BJ (cell line): Measurements from ENCODE around the gene ACVR2A. TPM values are rescaled to one million over a fixed set of nuclear protein-coding genes. Genes with fewer than 3 reads are reported as not detected.

Experiments used
- CTCF ChIA-PET: fragments of 350-600 bp; formaldehyde crosslinking; extraction: SDS; loops from one replicate; lab custom pipeline; 2021; ENCODE audit warnings: antibody characterized with exemption, inconsistent platforms; lab: Yijun Ruan, JAX
- POLR2A ChIA-PET: fragments of 300-600 bp; sonication (Branson Sonifier 250); formaldehyde crosslinking; extraction: SDS; loops from one replicate; lab custom pipeline; 2021; ENCODE audit warnings: antibody characterized with exemption; lab: Charles Lee
- DNase-seq: peaks from one replicate; pipeline ENCODE4 v3.0.0-alpha.2; 2011; ENCODE audit warnings: low read depth
- H3K27me3 ChIP-seq: 2 replicates; pipeline ENCODE4 v1.6.0; 2011; ENCODE audit warnings: low read length; ENCODE audit not compliant: control insufficient read depth, insufficient read depth
- H3K36me3 ChIP-seq: 2 replicates; pipeline ENCODE4 v1.5.1; 2011; ENCODE audit warnings: low read length; ENCODE audit not compliant: control insufficient read depth, insufficient read depth
- H3K4me3 ChIP-seq: 2 replicates; pipeline ENCODE4 v1.5.1; 2011; ENCODE audit warnings: low read depth, mild to moderate bottlenecking, control low read depth, low read length
- CTCF ChIP-seq: IDR thresholded peaks from 2 replicates; pipeline ENCODE4 v1.5.1; 2011; ENCODE audit warnings: low read depth, mild to moderate bottlenecking, control low read depth, inconsistent platforms, low read length, moderate library complexity; ENCODE audit not compliant: insufficient read depth
- polyA plus RNA-seq: library from polyadenylated mRNA; depleted of rRNA; stranded (reverse); fragments of >200 nt; gene quantifications from 2 replicates; pipeline ENCODE4 v1.2.3, GENCODE V29; 2011

The ACVR2A gene
- polyA plus RNA-seq, 1 experiment, result 2.2 TPM

DNA sequence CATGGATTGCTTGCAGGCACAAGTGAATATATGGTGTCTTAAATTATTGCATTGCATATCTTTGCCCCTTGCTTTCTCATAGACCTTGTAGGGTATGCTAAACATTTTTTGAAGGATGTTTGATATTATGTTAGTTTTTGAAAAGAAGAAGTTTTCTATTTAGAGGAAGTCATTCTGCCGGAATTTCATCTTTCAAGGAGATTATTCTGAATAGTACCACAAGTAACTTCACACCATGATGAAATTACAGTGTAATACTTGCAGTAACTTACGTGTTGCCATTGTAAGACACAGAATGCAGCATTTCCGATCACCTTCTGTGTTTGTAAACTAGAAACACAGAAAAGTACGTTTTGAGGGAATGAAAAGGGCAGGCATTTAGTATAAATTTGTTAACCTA, 71.9 kb downstream of the ACVR2A start:
- DNase-seq, result no peak
- POLR2A ChIA-PET, result interaction anchor here (0.6 kb wide), 1 partner anchor 1565 kb away, joined by 4 read pairs; no protein-coding TSS in a partner anchor
- CTCF ChIA-PET, result no interaction called here
- Histone ChIP-seq H3K27me3 (no peaks in the 10 kb centered on the region), H3K4me3 (no peak overlapping the region), H3K36me3 (no peaks in the 10 kb centered on the region)
- TF ChIP-seq CTCF, result no peak

DNA sequence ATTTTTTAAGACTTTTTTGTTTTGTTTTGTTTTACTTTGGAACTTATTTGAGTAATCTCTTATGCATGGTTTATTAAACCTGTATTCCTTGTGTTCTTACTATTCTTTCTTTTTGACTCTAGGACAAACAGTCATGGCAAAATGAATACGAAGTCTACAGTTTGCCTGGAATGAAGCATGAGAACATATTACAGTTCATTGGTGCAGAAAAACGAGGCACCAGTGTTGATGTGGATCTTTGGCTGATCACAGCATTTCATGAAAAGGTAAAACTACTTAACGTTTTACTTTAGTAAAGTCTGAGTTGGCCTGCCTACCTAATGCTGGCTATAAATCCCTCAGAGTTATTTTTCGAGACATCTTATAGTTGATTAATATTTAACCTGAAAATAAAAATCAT, 72.3 kb downstream of the ACVR2A start:
- no peak overlapping the region for H3K4me3 ChIP-seq
- no peak for TF ChIP-seq CTCF
- DNase-seq, result no peak
- H3K36me3 ChIP-seq, result no peaks in the 10 kb centered on the region
- CTCF ChIA-PET, result no interaction called here
- no peaks in the 10 kb centered on the region for H3K27me3 ChIP-seq
- POLR2A ChIA-PET, result no interaction called here

- no peak for TF ChIP-seq CTCF
- peaks cover 1% of the 10 kb centered on the region for H3K36me3 ChIP-seq
- ChIA-PET POLR2A (no interaction called here), CTCF (no interaction called here)
- no peak for DNase-seq
- H3K27me3 ChIP-seq, result no peaks in the 10 kb centered on the region
- no peak overlapping the region for H3K4me3 ChIP-seq
Observed at GRCh38 chr2:147923846-147924245, 79.0 kb downstream of the ACVR2A start.

DNA sequence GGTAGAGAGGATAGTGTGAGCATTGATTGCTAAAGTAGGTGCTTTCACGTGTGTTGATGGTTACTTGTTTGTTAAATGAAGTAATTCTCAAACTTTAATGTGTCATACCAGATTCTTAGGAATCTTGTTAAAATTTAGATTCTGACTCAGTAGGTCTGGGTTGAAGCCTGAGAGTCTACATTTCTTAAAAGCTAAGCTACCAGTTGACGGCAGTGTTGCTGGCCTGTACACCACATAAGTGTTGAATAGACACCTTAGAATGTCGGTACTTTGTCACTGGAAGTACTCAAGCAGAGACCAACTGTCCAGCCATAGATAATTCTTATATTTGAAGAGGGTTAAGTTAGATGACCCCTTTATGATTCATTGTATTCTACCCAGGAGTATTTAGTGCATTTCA, 79.8 kb downstream of the ACVR2A start:
- CTCF ChIA-PET, result no interaction called here

DNA sequence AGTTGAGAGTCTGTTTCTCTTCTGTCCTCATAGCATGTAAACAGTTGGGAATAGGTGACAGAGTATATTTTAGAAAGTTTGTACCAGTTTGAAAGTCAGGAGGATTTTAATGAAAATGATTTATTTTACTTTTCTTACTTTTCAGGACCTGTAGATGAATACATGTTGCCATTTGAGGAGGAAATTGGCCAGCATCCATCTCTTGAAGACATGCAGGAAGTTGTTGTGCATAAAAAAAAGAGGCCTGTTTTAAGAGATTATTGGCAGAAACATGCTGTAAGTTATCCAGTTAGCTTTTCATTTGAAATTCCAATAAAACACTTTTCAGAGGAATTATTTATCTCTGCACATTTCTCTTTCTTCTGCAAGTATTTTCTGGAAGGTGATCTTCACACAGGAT, 81.1 kb downstream of the ACVR2A start:
- no peak for DNase-seq
- H3K4me3 ChIP-seq, result no peak overlapping the region
- ChIA-PET POLR2A (interaction anchor here (0.5 kb wide), 1 partner anchor 1348 kb away, joined by 7 read pairs; no protein-coding TSS in a partner anchor), CTCF (no interaction called here)
- peaks cover 1% of the 10 kb centered on the region for H3K36me3 ChIP-seq
- no peak for TF ChIP-seq CTCF
- no peaks in the 10 kb centered on the region for H3K27me3 ChIP-seq

More for the DNA sequence above, 79.8 kb downstream of the ACVR2A start:
- Histone ChIP-seq H3K36me3 (peaks cover 1% of the 10 kb centered on the region), H3K4me3 (no peak overlapping the region), H3K27me3 (no peaks in the 10 kb centered on the region)
- DNase-seq, result no peak
- TF ChIP-seq CTCF, result no peak
- POLR2A ChIA-PET, result interaction anchor here (0.6 kb wide), 1 partner anchor 669 kb away, joined by 7 read pairs; no protein-coding TSS in a partner anchor
